ENCODE measurements around the gene COL23A1. TPM values are rescaled to one million over a fixed set of nuclear protein-coding genes. Genes with fewer than 3 reads are reported as not detected.
A peak's percentile ranks its signal among the peaks of the same experiment; 100 is the strongest.

The COL23A1 gene
- total and polyA plus RNA-seq, 5 donors from 2014 or later = not detected

DNA sequence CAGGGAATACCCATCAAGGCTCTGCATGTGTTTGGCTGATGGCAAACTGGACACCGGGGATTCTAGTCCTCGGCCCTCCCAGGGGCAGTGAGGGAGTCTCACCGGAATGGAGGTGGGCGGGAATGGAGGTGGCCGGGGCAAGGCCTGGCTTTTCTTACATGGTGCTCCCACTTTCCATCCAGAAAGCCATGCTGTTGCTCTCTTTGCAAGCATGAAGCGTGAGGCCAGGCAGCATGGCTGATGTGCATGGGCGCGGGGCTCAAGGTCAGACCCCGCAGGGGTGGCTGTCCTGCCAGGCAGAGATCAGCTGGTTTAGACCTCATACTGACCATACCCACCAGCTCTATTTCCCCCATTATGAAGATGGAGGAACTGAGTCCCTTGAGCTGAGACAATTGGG lies 249.6 kb downstream of the COL23A1 start:
- no peaks in the 10 kb centered on the region for H3K36me3 ChIP-seq (ENCODE audit: control insufficient read depth, insufficient read depth, low read length)
- no peak overlapping the region for H3K4me3 Mint-ChIP-seq
- H3K27ac Mint-ChIP-seq = no peak overlapping the region
- peaks cover 0 to 2% (median 0%) of the 10 kb centered on the region in 7 donors for H3K9me3 Mint-ChIP-seq
- no peaks in the 10 kb centered on the region for H3K4me1 Mint-ChIP-seq
- H3K27me3 Mint-ChIP-seq = no peaks in the 10 kb centered on the region
- H3K27me3 ChIP-seq (ENCODE audit: control insufficient read depth, insufficient read depth, low read length) = no peaks in the 10 kb centered on the region
- H3K36me3 Mint-ChIP-seq = no peaks in the 10 kb centered on the region
- no peaks in the 10 kb centered on the region for H3K9me3 ChIP-seq (ENCODE audit: control insufficient read depth in 2 of 2, low read length in 2 of 2)
- no peak for DNase-seq
- H3K27ac ChIP-seq (ENCODE audit: insufficient read depth, low read length, poor library complexity, severe bottlenecking) = no peak overlapping the region
- ATAC-seq (ENCODE audit: low read depth in 2 of 2) = no peak
- H3K4me1 ChIP-seq (ENCODE audit: control insufficient read depth, insufficient read depth, low read length, poor library complexity, severe bottlenecking) = no peaks in the 10 kb centered on the region
- no peak overlapping the region for H3K4me3 ChIP-seq (ENCODE audit: low read depth, low read length)

- H3K36me3 ChIP-seq (ENCODE audit: control insufficient read depth, insufficient read depth, low read length) = no peaks in the 10 kb centered on the region
- no peak overlapping the region for H3K4me3 Mint-ChIP-seq
- H3K4me1 Mint-ChIP-seq = no peaks in the 10 kb centered on the region
- DNase-seq (no peak), ATAC-seq (ENCODE audit: low read depth in 2 of 2) (no peak)
- no peaks in the 10 kb centered on the region for H3K4me1 ChIP-seq (ENCODE audit: control insufficient read depth, insufficient read depth, low read length, poor library complexity, severe bottlenecking)
- no peak overlapping the region for H3K27ac Mint-ChIP-seq
- H3K9me3 ChIP-seq (ENCODE audit: control insufficient read depth in 2 of 2, low read length in 2 of 2) = no peaks in the 10 kb centered on the region
- H3K4me3 ChIP-seq (ENCODE audit: low read depth, low read length) = no peak overlapping the region
- H3K9me3 Mint-ChIP-seq = peaks cover 0 to 2% (median 0%) of the 10 kb centered on the region in 7 donors
- no peaks in the 10 kb centered on the region for H3K36me3 Mint-ChIP-seq
- no peaks in the 10 kb centered on the region for H3K27me3 Mint-ChIP-seq
- no peaks in the 10 kb centered on the region for H3K27me3 ChIP-seq (ENCODE audit: control insufficient read depth, insufficient read depth, low read length)
- H3K27ac ChIP-seq (ENCODE audit: insufficient read depth, low read length, poor library complexity, severe bottlenecking) = no peak overlapping the region
Measured at GRCh38 chr5:178340187-178340586, 250.0 kb downstream of the COL23A1 start.

GRCh38 chr5:178339272-178339671 lies 250.9 kb downstream of the COL23A1 start:
- H3K36me3 Mint-ChIP-seq = no peaks in the 10 kb centered on the region
- no peak for ATAC-seq (ENCODE audit: low read depth in 2 of 2)
- H3K27me3 Mint-ChIP-seq = no peaks in the 10 kb centered on the region

GRCh38 chr5:178338750-178339144 lies 251.4 kb downstream of the COL23A1 start:
- H3K4me1 Mint-ChIP-seq = no peaks in the 10 kb centered on the region

More at GRCh38 chr5:178339272-178339671, 250.9 kb downstream of the COL23A1 start:
- no peak overlapping the region for H3K4me3 Mint-ChIP-seq
- H3K9me3 Mint-ChIP-seq = peaks cover 0 to 2% (median 0%) of the 10 kb centered on the region in 7 donors
- H3K27ac ChIP-seq (ENCODE audit: insufficient read depth, low read length, poor library complexity, severe bottlenecking) = no peak overlapping the region
- DNase-seq = no peak
- no peaks in the 10 kb centered on the region for H3K4me1 ChIP-seq (ENCODE audit: control insufficient read depth, insufficient read depth, low read length, poor library complexity, severe bottlenecking)
- no peak overlapping the region for H3K4me3 ChIP-seq (ENCODE audit: low read depth, low read length)
- H3K9me3 ChIP-seq (ENCODE audit: control insufficient read depth in 2 of 2, low read length in 2 of 2) = no peaks in the 10 kb centered on the region
- no peaks in the 10 kb centered on the region for H3K27me3 ChIP-seq (ENCODE audit: control insufficient read depth, insufficient read depth, low read length)
- no peaks in the 10 kb centered on the region for H3K36me3 ChIP-seq (ENCODE audit: control insufficient read depth, insufficient read depth, low read length)
- H3K27ac Mint-ChIP-seq = peak overlapping the region in 1 of 3 donors; percentile 91
- no peaks in the 10 kb centered on the region for H3K4me1 Mint-ChIP-seq

DNA sequence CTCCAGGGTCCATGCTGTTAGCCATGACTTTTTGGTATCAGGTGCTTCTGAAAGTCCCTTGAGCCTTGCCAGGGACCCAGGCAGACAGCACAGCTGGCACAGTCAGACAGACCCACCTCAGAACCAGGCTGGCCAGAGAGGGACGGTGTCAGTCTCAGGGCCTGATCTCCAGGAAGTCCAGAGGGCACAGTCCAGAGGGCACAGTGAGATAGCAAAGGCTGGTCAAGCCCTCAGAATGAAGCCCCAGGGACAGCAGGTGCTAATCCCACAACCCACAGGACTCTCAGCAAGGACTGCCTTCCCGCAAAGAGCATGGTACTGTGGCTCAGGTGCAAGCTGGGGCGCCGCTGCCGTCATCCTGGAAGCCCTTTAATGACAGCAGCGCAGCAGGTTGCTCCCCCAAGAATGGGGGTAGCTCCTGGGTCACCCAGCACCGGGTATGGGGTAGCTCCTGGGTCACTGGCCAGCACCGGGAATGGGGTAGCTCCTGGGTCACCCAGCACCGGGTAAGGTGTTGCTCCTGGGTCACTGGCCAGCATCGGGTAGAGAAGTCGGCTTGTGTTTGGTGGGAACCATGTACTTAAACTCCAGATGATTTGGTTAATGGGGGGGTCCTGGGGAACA lies 252.0 kb downstream of the COL23A1 start:
- ATAC-seq (ENCODE audit: low read depth in 2 of 2) = no peak
- H3K9me3 ChIP-seq (ENCODE audit: control insufficient read depth in 2 of 2, low read length in 2 of 2) = no peaks in the 10 kb centered on the region
- H3K27ac Mint-ChIP-seq = no peak overlapping the region
- H3K36me3 Mint-ChIP-seq = no peaks in the 10 kb centered on the region
- H3K27me3 ChIP-seq (ENCODE audit: control insufficient read depth, insufficient read depth, low read length) = no peaks in the 10 kb centered on the region
- no peak overlapping the region for H3K4me3 Mint-ChIP-seq
- H3K27me3 Mint-ChIP-seq = no peaks in the 10 kb centered on the region
- no peaks in the 10 kb centered on the region for H3K4me1 Mint-ChIP-seq
- H3K4me3 ChIP-seq (ENCODE audit: low read depth, low read length) = no peak overlapping the region
- H3K4me1 ChIP-seq (ENCODE audit: control insufficient read depth, insufficient read depth, low read length, poor library complexity, severe bottlenecking) = no peaks in the 10 kb centered on the region
- DNase-seq = no peak
- no peaks in the 10 kb centered on the region for H3K36me3 ChIP-seq (ENCODE audit: control insufficient read depth, insufficient read depth, low read length)
- H3K9me3 Mint-ChIP-seq = peaks cover 0 to 2% (median 0%) of the 10 kb centered on the region in 7 donors
- no peak overlapping the region for H3K27ac ChIP-seq (ENCODE audit: insufficient read depth, low read length, poor library complexity, severe bottlenecking)

More at GRCh38 chr5:178338750-178339144, 251.4 kb downstream of the COL23A1 start:
- Histone ChIP-seq H3K27ac (ENCODE audit: insufficient read depth, low read length, poor library complexity, severe bottlenecking) (no peak overlapping the region), H3K36me3 (ENCODE audit: control insufficient read depth, insufficient read depth, low read length) (no peaks in the 10 kb centered on the region), H3K9me3 (ENCODE audit: control insufficient read depth in 2 of 2, low read length in 2 of 2) (no peaks in the 10 kb centered on the region), H3K4me3 (ENCODE audit: low read depth, low read length) (no peak overlapping the region), H3K27me3 (ENCODE audit: control insufficient read depth, insufficient read depth, low read length) (no peaks in the 10 kb centered on the region), H3K4me1 (ENCODE audit: control insufficient read depth, insufficient read depth, low read length, poor library complexity, severe bottlenecking) (no peaks in the 10 kb centered on the region)
- ATAC-seq (ENCODE audit: low read depth in 2 of 2) (no peak), DNase-seq (no peak)
- no peak overlapping the region for H3K4me3 Mint-ChIP-seq
- no peaks in the 10 kb centered on the region for H3K27me3 Mint-ChIP-seq
- H3K36me3 Mint-ChIP-seq = no peaks in the 10 kb centered on the region
- peaks cover 0 to 2% (median 0%) of the 10 kb centered on the region in 7 donors for H3K9me3 Mint-ChIP-seq
- H3K27ac Mint-ChIP-seq = no peak overlapping the region

DNA sequence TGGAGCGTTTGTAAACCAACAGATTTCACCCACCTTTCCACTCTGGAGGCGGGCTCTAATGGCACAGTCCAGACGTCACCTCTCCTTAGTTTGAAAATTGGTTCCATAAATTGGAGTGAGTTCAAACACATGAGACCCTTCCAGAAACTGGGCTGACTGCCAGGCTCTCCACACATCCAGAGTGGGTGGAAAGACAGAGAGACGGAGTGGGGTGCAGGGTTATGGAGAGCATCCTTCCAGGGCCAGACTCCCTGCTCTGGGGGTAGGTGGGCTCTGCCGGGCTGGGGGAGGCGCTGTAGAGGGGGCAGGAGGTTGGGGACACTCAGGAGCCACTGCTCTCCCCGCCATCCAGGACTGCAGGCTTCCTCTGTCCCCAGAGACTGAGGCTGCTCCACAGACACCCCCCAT lies 252.9 kb downstream of the COL23A1 start:
- Mint-ChIP-seq H3K27ac (no peak overlapping the region), H3K4me3 (no peak overlapping the region), H3K9me3 (peaks cover 0 to 2% (median 0%) of the 10 kb centered on the region in 7 donors), H3K4me1 (no peaks in the 10 kb centered on the region), H3K27me3 (no peaks in the 10 kb centered on the region), H3K36me3 (no peaks in the 10 kb centered on the region)
- Histone ChIP-seq H3K4me3 (ENCODE audit: low read depth, low read length) (no peak overlapping the region), H3K36me3 (ENCODE audit: control insufficient read depth, insufficient read depth, low read length) (no peaks in the 10 kb centered on the region), H3K27ac (ENCODE audit: insufficient read depth, low read length, poor library complexity, severe bottlenecking) (no peak overlapping the region), H3K9me3 (ENCODE audit: control insufficient read depth in 2 of 2, low read length in 2 of 2) (no peaks in the 10 kb centered on the region), H3K4me1 (ENCODE audit: control insufficient read depth, insufficient read depth, low read length, poor library complexity, severe bottlenecking) (no peaks in the 10 kb centered on the region), H3K27me3 (ENCODE audit: control insufficient read depth, insufficient read depth, low read length) (no peaks in the 10 kb centered on the region)
- DNase-seq (no peak), ATAC-seq (ENCODE audit: low read depth in 2 of 2) (no peak)

GRCh38 chr5:178336889-178337288 lies 253.3 kb downstream of the COL23A1 start:
- ATAC-seq (ENCODE audit: low read depth in 2 of 2) = no peak
- no peaks in the 10 kb centered on the region for H3K27me3 Mint-ChIP-seq
- H3K4me1 Mint-ChIP-seq = no peaks in the 10 kb centered on the region
- H3K27ac Mint-ChIP-seq = no peak overlapping the region
- H3K4me3 Mint-ChIP-seq = no peak overlapping the region
- H3K36me3 ChIP-seq (ENCODE audit: control insufficient read depth, insufficient read depth, low read length) = no peaks in the 10 kb centered on the region
- no peak overlapping the region for H3K27ac ChIP-seq (ENCODE audit: insufficient read depth, low read length, poor library complexity, severe bottlenecking)
- peaks cover 0 to 2% (median 0%) of the 10 kb centered on the region in 7 donors for H3K9me3 Mint-ChIP-seq
- no peak for DNase-seq
- H3K27me3 ChIP-seq (ENCODE audit: control insufficient read depth, insufficient read depth, low read length) = no peaks in the 10 kb centered on the region
- no peaks in the 10 kb centered on the region for H3K36me3 Mint-ChIP-seq
- no peaks in the 10 kb centered on the region for H3K9me3 ChIP-seq (ENCODE audit: control insufficient read depth in 2 of 2, low read length in 2 of 2)
- no peaks in the 10 kb centered on the region for H3K4me1 ChIP-seq (ENCODE audit: control insufficient read depth, insufficient read depth, low read length, poor library complexity, severe bottlenecking)
- H3K4me3 ChIP-seq (ENCODE audit: low read depth, low read length) = no peak overlapping the region

Data from CD4-positive, CD25-positive, alpha-beta regulatory T cell (primary cell).